ENCODE results near the gene WWTR1. TPM values are rescaled to one million over a fixed set of nuclear protein-coding genes. Genes with fewer than 3 reads are reported as not detected.

The WWTR1 gene
- total and polyA plus RNA-seq, 2 of the 8 experiments (the other 6 are each of a cell fraction or from before 2014, with no cell fraction given) = 15.7 to 18.6 TPM

DNA sequence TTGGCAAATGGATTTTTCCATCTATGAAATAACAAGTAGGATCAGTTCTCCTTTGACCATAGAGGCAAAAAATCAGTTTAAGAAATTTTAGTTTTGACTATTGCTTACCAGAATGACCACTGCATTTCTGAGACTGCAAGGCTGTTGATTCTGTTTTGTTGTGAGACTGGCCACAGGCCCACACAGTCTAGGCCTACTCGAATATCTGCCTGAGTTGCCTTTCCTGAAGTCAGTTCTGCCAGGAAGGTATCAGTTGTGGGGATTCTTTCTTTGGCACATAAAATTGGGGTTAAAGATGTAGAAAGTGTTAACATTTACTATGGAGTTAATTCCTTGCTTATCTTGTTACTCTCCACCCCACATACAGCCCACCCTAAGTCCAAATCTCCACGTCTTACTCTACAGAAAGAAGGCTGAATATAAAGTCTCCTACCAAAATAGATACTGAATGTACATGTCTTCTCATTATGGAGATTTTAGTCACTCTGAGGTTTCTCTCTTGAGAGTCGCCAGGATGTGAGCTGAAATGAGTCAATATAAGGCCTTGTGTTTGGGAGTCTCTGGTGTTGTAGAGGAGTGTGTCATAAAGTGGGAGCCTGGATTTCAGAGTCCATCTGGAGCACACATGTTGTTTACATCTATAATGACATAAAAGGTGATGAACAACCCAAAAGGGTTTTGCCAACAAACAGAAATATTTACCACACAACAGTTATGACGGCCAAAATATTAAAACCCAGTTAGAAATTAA lies 45.0 kb upstream of the WWTR1 start:
- no peak overlapping the region for H3K56ac ChIP-seq (replicated peaks; ENCODE audit: insufficient read length, low read depth, low read length)
- no peak overlapping the region for H3K18ac ChIP-seq (ENCODE audit: extremely low read depth, low read length)
- H2BK12ac ChIP-seq (ENCODE audit: low read depth, low read length) = no peak overlapping the region
- H2BK20ac ChIP-seq (ENCODE audit: low read length) = no peak overlapping the region
- no peak for FAIRE-seq
- H4K20me1 ChIP-seq (replicated peaks in 1 of 2; ENCODE audit: control insufficient read depth in 1 of 2, insufficient read depth in 2 of 2, low read length in 2 of 2) = no peaks in the 10 kb centered on the region
- no peak overlapping the region for H4K8ac ChIP-seq (ENCODE audit: extremely low read depth, insufficient read depth, low read length)
- 63% methylated on average over 4 of the region's 4 CpGs; no CpG with 5 or more reads in 1 of the 2 experiments for WGBS, 2 experiments (ENCODE audit: extremely low coverage in 1 of 2, insufficient coverage in 1 of 2, insufficient read length in 1 of 2, insufficient replicate concordance in 2 of 2, low coverage in 1 of 2, low lambda C conversion rate in 2 of 2, missing lambda C conversion rate in 1 of 2)
- H3K79me2 ChIP-seq (ENCODE audit: control insufficient read depth in 1 of 2, insufficient read depth in 2 of 2, low read length in 2 of 2) = no peaks in the 10 kb centered on the region
- ChIA-PET CTCF (ENCODE audit: partially characterized antibody) (interaction anchor here (1.0 to 3.2 kb wide), 3 partner anchors 17 to 172 kb away, joined by 3 to 14 read pairs (median 6); no protein-coding TSS in a partner anchor), POLR2A (ENCODE audit: partially characterized antibody) (interaction anchor here (1.4 kb wide), 1 partner anchor 45 kb away, joined by 4 read pairs; the partner anchor contains the start of gene WWTR1)
- H3K4ac ChIP-seq (replicated peaks; ENCODE audit: insufficient read length, low read depth, low read length) = no peak overlapping the region
- H3K36me3 ChIP-seq (ENCODE audit: control insufficient read depth in 2 of 4, insufficient read depth in 4 of 4, low read length in 3 of 4) = no peaks in the 10 kb centered on the region
- H3K23me2 ChIP-seq (ENCODE audit: low read depth, low read length) = no peaks in the 10 kb centered on the region
- peaks cover 10 to 11% of the 10 kb centered on the region in 2 experiments for H3K9me3 ChIP-seq (ENCODE audit: insufficient read depth in 2 of 2, low read depth in 1 of 2, low read length in 1 of 2)
- H2AFZ ChIP-seq (ENCODE audit: low read length) = no peak overlapping the region
- no peak overlapping the region for H3K4me3 ChIP-seq (ENCODE audit: extremely low read depth in 1 of 4, insufficient read depth in 2 of 4, low read depth in 3 of 4, low read length in 4 of 4)
- no peak overlapping the region for H4K5ac ChIP-seq (ENCODE audit: insufficient read length, low read depth, low read length)
- H2AK5ac ChIP-seq (ENCODE audit: low read depth, low read length) = no peak overlapping the region
- H3K79me1 ChIP-seq (ENCODE audit: low read depth, low read length) = no peaks in the 10 kb centered on the region
- no peak overlapping the region for H2BK15ac ChIP-seq (ENCODE audit: low read length)
- no peak overlapping the region for H3K4me2 ChIP-seq (ENCODE audit: insufficient read depth in 1 of 2, low read depth in 2 of 2, low read length in 2 of 2)
- no peak overlapping the region for H3K14ac ChIP-seq (ENCODE audit: insufficient read length)
- no peak overlapping the region for H3K27ac ChIP-seq (ENCODE audit: low read depth, low read length)
- no peak overlapping the region for H3K9ac ChIP-seq (replicated peaks in 1 of 4; ENCODE audit: extremely low read depth in 1 of 4, low read depth in 3 of 4, low read length in 3 of 4)
- H2BK120ac ChIP-seq (replicated peaks; ENCODE audit: low read depth, low read length) = no peak overlapping the region
- peaks cover 0 to 5% (median 2%) of the 10 kb centered on the region in 4 experiments; a peak in 3 of 7 replicates for H3K4me1 ChIP-seq (replicated peaks in 1 of 4; ENCODE audit: control insufficient read depth in 3 of 4, insufficient read depth in 4 of 4, low read length in 3 of 4)
- H4K91ac ChIP-seq (replicated peaks; ENCODE audit: insufficient read length, low read length) = no peak overlapping the region
- H3K27me3 ChIP-seq (replicated peaks in 1 of 4; ENCODE audit: control insufficient read depth in 3 of 4, extremely low read depth in 1 of 4, insufficient read depth in 3 of 4, low read length in 3 of 4) = no peaks in the 10 kb centered on the region
- no peak overlapping the region for H2BK5ac ChIP-seq (ENCODE audit: low read depth, low read length)
- DNase-seq (ENCODE audit: low read depth in 1 of 2, low spot score in 2 of 2) = no peak
- H3K23ac ChIP-seq (ENCODE audit: insufficient read length) = no peak overlapping the region
